ENCODE measurements around the gene TLX2.

DNA sequence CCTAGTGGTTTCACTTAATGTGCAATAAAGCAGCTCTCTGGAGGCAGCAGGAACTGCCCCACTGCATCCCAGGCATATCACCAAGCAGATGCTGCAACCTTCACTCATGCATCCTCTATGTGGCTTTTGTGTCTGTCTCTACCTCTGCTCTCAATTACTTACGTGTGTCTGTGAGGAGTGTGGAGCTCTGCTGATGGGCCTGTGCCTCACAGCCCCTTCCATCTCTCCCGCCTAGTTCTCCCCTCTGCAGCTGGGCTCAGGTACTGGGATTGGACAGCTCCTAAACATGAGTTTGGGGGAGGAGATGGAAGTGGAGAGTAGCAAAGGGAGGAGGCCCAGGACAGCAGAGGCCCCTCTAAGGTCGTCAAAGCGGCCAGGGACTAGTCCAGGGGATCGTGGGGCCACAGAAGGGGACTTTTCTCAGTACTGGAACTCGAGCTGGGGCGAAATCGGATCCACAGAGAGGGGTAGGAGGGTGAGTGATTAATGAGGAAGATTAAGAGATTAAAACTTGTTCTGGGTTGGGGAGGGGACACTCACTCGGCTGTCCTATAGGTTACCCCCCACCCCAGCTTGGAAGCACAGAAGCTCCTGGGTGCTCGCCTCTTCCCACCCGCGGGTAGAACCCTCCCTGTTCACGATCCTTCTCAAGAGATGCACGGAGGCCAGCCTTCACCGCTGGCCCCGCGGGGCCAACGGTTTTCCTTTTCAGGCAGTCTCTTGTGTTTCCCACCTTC is 12.7 kb upstream of the TLX2 start:
- no peak for TF ChIP-seq POLR2A (IDR thresholded peaks at IDR 0.05)
- TF ChIP-seq POLR2AphosphoS5 (IDR thresholded peaks at IDR 0.05), result no peak
- TF ChIP-seq, protein P1, sequence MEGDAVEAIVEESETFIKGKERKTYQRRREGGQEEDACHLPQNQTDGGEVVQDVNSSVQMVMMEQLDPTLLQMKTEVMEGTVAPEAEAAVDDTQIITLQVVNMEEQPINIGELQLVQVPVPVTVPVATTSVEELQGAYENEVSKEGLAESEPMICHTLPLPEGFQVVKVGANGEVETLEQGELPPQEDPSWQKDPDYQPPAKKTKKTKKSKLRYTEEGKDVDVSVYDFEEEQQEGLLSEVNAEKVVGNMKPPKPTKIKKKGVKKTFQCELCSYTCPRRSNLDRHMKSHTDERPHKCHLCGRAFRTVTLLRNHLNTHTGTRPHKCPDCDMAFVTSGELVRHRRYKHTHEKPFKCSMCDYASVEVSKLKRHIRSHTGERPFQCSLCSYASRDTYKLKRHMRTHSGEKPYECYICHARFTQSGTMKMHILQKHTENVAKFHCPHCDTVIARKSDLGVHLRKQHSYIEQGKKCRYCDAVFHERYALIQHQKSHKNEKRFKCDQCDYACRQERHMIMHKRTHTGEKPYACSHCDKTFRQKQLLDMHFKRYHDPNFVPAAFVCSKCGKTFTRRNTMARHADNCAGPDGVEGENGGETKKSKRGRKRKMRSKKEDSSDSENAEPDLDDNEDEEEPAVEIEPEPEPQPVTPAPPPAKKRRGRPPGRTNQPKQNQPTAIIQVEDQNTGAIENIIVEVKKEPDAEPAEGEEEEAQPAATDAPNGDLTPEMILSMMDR (IDR thresholded peaks at IDR 0.05), result no peak
- TF ChIP-seq EP300 (IDR thresholded peaks at IDR 0.05), result no peak
